ENCODE results near the gene FAM78A.

DNA sequence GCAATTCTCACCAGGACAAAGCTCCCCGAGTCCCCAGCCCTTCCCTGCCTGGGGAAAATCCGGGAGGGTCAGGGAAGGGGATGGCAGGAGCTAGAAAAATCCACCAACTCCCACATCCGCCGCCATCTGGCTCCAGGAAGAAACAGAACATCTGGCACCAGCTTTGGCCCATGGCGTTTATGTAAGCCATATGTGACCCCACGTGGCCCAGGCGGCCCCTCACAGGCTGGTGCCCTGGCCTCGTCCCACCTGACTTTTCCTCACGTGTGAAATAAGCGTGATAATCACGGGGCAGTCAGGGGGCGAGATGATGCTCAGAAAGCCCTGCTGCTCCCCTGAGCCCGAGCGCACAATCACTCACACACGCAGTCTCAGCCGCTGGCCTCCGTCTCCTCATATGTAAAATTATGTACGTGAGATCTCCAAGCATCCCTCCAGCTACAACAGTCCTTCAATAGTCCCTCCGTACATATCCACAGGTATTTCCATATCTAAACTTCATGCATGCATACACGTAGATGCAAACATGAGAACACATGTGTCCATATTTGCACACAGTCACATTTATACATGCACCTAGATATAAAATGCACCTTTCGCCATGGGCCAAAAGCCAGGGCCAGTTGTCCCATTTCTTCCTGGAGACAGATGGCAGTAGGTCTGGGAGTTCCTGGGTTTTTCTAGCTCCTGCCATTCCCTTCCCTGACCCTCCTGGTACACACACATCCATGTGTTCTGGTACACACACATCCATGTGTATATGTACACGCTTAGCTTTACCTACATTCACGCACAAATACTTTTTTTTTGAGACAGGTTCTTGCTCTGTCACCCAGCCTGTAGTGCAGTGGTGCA lies 42.1 kb upstream of the FAM78A start:
- TF ChIP-seq, protein P1, sequence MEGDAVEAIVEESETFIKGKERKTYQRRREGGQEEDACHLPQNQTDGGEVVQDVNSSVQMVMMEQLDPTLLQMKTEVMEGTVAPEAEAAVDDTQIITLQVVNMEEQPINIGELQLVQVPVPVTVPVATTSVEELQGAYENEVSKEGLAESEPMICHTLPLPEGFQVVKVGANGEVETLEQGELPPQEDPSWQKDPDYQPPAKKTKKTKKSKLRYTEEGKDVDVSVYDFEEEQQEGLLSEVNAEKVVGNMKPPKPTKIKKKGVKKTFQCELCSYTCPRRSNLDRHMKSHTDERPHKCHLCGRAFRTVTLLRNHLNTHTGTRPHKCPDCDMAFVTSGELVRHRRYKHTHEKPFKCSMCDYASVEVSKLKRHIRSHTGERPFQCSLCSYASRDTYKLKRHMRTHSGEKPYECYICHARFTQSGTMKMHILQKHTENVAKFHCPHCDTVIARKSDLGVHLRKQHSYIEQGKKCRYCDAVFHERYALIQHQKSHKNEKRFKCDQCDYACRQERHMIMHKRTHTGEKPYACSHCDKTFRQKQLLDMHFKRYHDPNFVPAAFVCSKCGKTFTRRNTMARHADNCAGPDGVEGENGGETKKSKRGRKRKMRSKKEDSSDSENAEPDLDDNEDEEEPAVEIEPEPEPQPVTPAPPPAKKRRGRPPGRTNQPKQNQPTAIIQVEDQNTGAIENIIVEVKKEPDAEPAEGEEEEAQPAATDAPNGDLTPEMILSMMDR (conservative IDR thresholded peaks at IDR 0.05; ENCODE audit: low read depth, low read length): no peak
- TF ChIP-seq EZH2 (IDR thresholded peaks at IDR 0.05; ENCODE audit: borderline replicate concordance, low read depth, low read length, poor library complexity, severe bottlenecking): no peak

Data from A673 (cell line).